Panc1 (cell line): Measurements from ENCODE around the gene QARS1. TPM values are rescaled to one million over a fixed set of nuclear protein-coding genes. Genes with fewer than 3 reads are reported as not detected.

Experiments used
- ATAC-seq: fragments of 200-7000 bp; cut with Tn5 transposase; 2 replicates; pipeline ENCODE4 v1.9.1; 2020; ENCODE audit warnings: mild to moderate bottlenecking, moderate library complexity
- BruUV-seq: library from RNA; stranded (reverse); fragments of 400-500 nt; replicated peaks from 2 replicates; lab custom pipeline; 2021; lab: Mats Ljungman, UMichigan
- CTCF ChIA-PET: fragments of 300-600 bp; sonication (Branson Sonifier 250); formaldehyde crosslinking; loops from one replicate; lab custom pipeline; 2022; ENCODE audit warnings: antibody characterized with exemption; lab: Charles Lee
- POLR2A ChIA-PET: fragments of 300-600 bp; sonication (Branson Sonifier 250); formaldehyde crosslinking; loops from one replicate; lab custom pipeline; 2022; ENCODE audit warnings: antibody characterized with exemption; lab: Charles Lee
- DNase-seq: peaks from one replicate; pipeline ENCODE4 v3.0.0-alpha.2; 2010; ENCODE audit warnings: low read depth, low spot score
- H3K27ac ChIP-seq: 2 replicates; pipeline ENCODE4 v1.5.1; 2011; ENCODE audit warnings: mild to moderate bottlenecking, low read length, inconsistent platforms
- H3K27me3 ChIP-seq: fragments of 200-500 bp; sonication (Bioruptor generic); 2 replicates; pipeline ENCODE4 v1.6.0; 2014; ENCODE audit warnings: low read length, inconsistent platforms; ENCODE audit not compliant: control insufficient read depth, insufficient read depth
- H3K36me3 ChIP-seq: fragments of 200-500 bp; sonication (Bioruptor generic); 2 replicates; pipeline ENCODE4 v1.5.1; 2014; ENCODE audit warnings: inconsistent platforms, mild to moderate bottlenecking, low read length, moderate library complexity; ENCODE audit not compliant: control insufficient read depth, insufficient read depth
- H3K4me1 ChIP-seq: 2 replicates; pipeline ENCODE4 v1.5.1; 2011; ENCODE audit warnings: inconsistent platforms, mild to moderate bottlenecking, low read length, moderate library complexity; ENCODE audit not compliant: control insufficient read depth, insufficient read depth
- H3K4me3 ChIP-seq, 2 experiments: 2 replicates each; pipeline ENCODE4 v1.5.1; 2011 to 2012; ENCODE audit warnings: low read depth in 2 of 2, low read length in 2 of 2, mild to moderate bottlenecking in 2 of 2, inconsistent platforms in 1 of 2, moderate library complexity in 1 of 2
- H3K9me3 ChIP-seq: fragments of 200-500 bp; sonication (Bioruptor generic); 2 replicates; pipeline ENCODE4 v1.5.1; 2014; ENCODE audit warnings: low read depth, mild to moderate bottlenecking, inconsistent platforms, low read length, moderate library complexity; ENCODE audit not compliant: control insufficient read depth, insufficient read depth
- CTCF ChIP-seq: fragments of 450-650 bp; IDR thresholded peaks from 2 replicates; pipeline ENCODE4 v1.5.1; 2017; ENCODE audit warnings: mild to moderate bottlenecking
- POLR2AphosphoS5 ChIP-seq: IDR thresholded peaks from 2 replicates; pipeline ENCODE4 v1.6.1; 2012; ENCODE audit warnings: mild to moderate bottlenecking, low read depth, low read length, moderate library complexity
- REST ChIP-seq, 2 experiments: IDR thresholded peaks; 2 replicates each; pipeline ENCODE4 v1.6.1; 2011 to 2012; ENCODE audit warnings: low read depth in 2 of 2, control low read depth in 1 of 2, low read length in 1 of 2, mild to moderate bottlenecking in 1 of 2, moderate library complexity in 1 of 2; ENCODE audit not compliant: insufficient read depth in 1 of 2
- SIN3A ChIP-seq: IDR thresholded peaks from 2 replicates; pipeline ENCODE4 v1.6.1; 2012; ENCODE audit warnings: low read depth, mild to moderate bottlenecking, low read length, moderate library complexity, borderline replicate concordance; ENCODE audit not compliant: insufficient read depth
- TCF7L2 ChIP-seq: IDR thresholded peaks from 2 replicates; pipeline ENCODE4 v1.6.1; 2011; ENCODE audit warnings: mild to moderate bottlenecking, low read depth, low read length, inconsistent platforms
- in situ Hi-C: cut with HindIII; loops from 2 replicates; pipeline ENCODE4 v1.10.0; 2016; ENCODE audit warnings: low sequenced_read_pairs, low pct_unique_long_range_greater_than_20kb
- intact Hi-C: fragments of 100-400 bp; cut with micrococcal nuclease; formaldehyde crosslinking; loops from one replicate; pipeline ENCODE4 v1.10.0; 2022; ENCODE audit not compliant: unreplicated experiment
- total RNA-seq: library from RNA; stranded (reverse); gene quantifications from one replicate; pipeline ENCODE4 v1.2.1, GENCODE V29; 2021; ENCODE audit not compliant: unreplicated experiment

QARS1 gene
- total RNA-seq, 1 experiment from 2014 or later, result 186 TPM

- no peak for DNase-seq
- Histone ChIP-seq H3K27ac (no peak overlapping the region), H3K4me3 (no peak overlapping the region), H3K9me3 (no peaks in the 10 kb centered on the region), H3K27me3 (no peaks in the 10 kb centered on the region), H3K36me3 (no peaks in the 10 kb centered on the region; the same call in 1 of the 2 replicates), H3K4me1 (no peaks in the 10 kb centered on the region; the same call in 1 of the 2 replicates)
- CTCF ChIA-PET, result no interaction called here
- POLR2A ChIA-PET, result no interaction called here
- no peak for TF ChIP-seq REST (IDR thresholded peaks at IDR 0.05; ENCODE audit: insufficient read depth in 1 of 2, low read depth in 2 of 2, low read length in 1 of 2)
- no peak for TF ChIP-seq SIN3A
- no peak for TF ChIP-seq POLR2AphosphoS5
- no peak for TF ChIP-seq TCF7L2
- TF ChIP-seq CTCF, result no peak
- ATAC-seq, result no peak
- in situ Hi-C loops, result no loop called here
- no TSS peak for BruUV-seq
- intact Hi-C loops, result no loop called here
Observed at GRCh38 chr3:49124991-49125670, 20.6 kb upstream of the QARS1 start.

GRCh38 chr3:49124203-49124602, 19.6 kb upstream of the QARS1 start:
- no peaks in the 10 kb centered on the region for H3K27me3 ChIP-seq
- no peak for ATAC-seq
- H3K4me1 ChIP-seq, result peaks cover 8% of the 10 kb centered on the region
- intact Hi-C loops (no loop called here), in situ Hi-C loops (no loop called here)
- H3K4me3 ChIP-seq, result no peak overlapping the region
- H3K36me3 ChIP-seq, result no peaks in the 10 kb centered on the region; the same call in 1 of the 2 replicates
- no peaks in the 10 kb centered on the region for H3K9me3 ChIP-seq
- BruUV-seq, result no TSS peak
- no peak for DNase-seq
- ChIA-PET POLR2A (no interaction called here), CTCF (no interaction called here)
- TF ChIP-seq TCF7L2 (no peak), POLR2AphosphoS5 (no peak), SIN3A (no peak), CTCF (no peak), REST (IDR thresholded peaks at IDR 0.05; ENCODE audit: insufficient read depth in 1 of 2, low read depth in 2 of 2, low read length in 1 of 2) (no peak)
- H3K27ac ChIP-seq, result no peak overlapping the region
